GM20000 (cell line): Measurements from ENCODE around the gene MTA1.

Experiments
- DNase-seq: peaks from one replicate; pipeline ENCODE4 v3.0.0; 2012; ENCODE audit warnings: low spot score
- TF ChIP-seq, protein P1 (sequence below): IDR thresholded peaks from 2 replicates; pipeline ENCODE4 v1.5.1; 2012; ENCODE audit warnings: mild to moderate bottlenecking, control low read depth; ENCODE audit errors: extremely low read depth, missing control alignments

Gene MTA1

DNA sequence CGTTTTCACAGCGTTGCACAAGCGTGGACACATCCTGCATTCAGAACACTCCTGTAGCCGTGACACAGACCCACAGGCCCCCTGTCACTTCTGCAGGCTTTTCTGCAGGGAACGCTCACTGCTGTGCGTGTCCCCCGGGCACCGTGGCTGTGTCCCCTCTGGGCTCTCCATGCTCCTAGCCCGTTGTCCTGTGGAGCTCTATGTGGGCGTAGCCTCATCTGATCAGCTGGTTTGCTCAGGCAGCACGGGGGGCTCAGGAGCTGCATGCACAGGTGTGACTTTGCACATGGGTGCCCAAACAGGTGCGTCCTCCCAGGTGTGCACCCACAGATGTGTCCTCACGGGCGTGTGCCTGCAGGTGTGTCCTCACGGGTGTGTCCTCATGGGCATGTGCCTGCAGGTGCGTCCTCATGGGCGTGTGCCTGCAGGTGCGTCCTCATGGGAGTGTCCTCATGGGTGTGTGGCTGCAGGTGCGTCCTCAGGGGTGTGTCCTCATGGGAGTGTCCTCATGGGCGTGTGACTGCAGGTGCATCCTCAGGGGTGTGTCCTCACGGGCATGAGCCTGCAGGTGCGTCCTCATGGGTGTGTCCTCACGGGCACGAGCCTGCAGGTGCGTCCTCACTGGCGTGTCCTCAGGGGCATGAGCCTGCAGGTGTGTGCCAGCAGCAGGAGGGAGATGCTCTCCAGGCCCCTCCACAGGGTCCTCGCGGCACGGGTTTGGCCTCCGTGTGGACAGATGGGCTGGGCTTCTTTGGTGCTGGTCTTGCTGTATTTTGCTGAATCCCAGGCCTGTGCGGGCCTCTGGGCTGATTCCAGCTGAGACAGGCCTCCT lies 17.5 kb downstream of the MTA1 start:
- no peak for DNase-seq
- TF ChIP-seq, protein P1, sequence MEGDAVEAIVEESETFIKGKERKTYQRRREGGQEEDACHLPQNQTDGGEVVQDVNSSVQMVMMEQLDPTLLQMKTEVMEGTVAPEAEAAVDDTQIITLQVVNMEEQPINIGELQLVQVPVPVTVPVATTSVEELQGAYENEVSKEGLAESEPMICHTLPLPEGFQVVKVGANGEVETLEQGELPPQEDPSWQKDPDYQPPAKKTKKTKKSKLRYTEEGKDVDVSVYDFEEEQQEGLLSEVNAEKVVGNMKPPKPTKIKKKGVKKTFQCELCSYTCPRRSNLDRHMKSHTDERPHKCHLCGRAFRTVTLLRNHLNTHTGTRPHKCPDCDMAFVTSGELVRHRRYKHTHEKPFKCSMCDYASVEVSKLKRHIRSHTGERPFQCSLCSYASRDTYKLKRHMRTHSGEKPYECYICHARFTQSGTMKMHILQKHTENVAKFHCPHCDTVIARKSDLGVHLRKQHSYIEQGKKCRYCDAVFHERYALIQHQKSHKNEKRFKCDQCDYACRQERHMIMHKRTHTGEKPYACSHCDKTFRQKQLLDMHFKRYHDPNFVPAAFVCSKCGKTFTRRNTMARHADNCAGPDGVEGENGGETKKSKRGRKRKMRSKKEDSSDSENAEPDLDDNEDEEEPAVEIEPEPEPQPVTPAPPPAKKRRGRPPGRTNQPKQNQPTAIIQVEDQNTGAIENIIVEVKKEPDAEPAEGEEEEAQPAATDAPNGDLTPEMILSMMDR: no peak

DNA sequence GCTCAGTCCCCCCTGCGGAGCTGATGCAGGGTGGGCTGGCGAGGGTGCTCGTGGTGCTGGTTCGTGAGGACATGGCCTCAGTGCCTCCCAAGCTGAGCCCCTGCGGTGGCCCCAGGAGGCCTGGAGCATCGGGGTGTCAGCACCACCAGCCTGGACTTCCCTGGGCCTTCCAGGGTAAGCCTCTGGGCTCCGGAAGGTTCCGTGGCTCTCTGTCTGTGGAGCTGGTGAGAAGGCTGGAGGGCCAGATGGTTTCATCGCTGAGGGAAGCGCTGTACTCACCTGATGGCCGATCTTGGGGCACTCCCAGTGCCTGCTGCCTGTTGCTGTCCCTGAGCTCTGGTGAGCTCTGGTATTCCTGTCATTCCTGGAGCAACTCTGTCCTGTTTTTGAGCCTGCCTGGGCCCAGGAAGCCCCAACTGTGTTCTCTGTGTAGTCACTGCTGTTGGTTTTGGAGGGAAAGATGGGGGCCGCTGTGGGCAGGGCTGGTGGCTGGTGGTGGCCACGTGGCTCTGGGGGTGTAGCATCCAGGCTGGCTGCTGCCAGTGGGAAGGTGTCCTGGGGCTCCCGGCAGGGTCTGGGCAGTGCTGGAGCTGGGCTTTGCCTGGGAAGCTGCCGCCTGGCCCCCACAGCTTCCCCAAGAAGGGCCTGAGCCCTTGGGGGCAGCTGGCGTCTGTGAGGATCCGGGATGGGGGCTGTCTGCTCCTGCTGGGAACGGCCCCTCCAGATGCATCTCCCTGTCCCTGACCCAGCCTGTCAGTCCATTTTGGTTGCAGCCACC lies 18.3 kb downstream of the MTA1 start:
- TF ChIP-seq, protein P1: no peak
- no peak for DNase-seq

DNA sequence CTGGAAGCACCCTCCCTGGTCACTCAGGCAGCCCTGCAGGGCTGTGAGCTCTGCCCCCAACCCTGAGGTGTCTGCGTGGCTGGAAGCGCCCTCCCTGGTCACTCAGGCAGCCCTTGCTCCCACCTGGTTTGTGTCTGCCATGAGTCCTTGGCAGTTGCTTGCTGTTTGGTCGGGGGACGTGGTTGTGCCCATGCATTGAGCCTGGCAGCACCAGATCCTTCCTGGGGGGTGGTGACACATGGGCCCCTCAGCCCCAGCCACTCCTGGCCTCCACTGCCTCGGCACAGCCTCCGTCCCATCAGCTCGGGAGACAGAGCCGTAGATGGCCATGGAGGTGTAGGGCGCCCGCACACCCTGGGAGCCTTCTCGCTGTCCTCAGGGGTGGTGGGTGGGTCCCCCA lies 19.6 kb downstream of the MTA1 start:
- TF ChIP-seq, protein P1: no peak
- DNase-seq: no peak

DNA sequence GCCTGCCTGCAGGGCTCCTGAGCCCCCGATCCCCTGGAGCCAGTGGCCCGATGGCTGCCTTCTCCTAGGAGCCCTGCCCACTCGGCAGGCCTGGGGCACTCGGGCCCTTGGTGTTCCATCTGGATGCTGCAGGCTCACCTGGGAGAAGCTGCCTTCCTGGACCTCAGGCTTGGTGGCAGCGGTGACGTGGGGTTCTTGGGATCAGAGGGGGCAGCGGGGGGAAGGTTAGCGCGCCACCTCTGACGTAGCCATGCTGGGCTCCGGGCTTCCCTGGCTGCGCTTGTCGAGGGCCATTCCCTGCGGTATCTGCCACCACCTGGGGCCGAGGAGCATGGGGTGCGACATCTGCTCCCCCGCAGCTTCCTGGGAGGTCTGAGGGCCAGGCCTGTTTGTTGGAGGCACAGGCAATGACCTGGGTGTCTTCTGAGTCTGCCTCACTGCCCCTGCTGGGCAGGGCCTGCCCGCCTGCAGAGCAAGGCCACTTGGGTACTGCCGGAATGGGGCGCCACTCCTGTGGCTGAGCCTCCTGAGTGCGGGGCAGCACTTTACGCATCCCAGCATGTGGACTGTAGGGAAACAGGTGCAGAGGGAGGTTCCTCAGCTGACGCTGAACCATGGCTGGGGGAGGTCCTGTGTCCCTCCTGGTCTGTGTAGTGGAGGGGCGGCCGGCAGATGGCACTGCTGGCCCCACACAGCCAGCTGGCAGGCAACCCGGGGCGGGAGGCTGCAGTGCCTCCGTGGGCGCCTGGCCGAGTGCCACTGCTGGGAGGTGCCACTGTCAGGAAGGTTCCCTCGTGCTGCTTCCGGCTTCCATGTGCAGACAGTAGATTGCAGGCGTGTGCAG lies 20.3 kb downstream of the MTA1 start:
- TF ChIP-seq, protein P1: no peak
- DNase-seq: no peak

DNA sequence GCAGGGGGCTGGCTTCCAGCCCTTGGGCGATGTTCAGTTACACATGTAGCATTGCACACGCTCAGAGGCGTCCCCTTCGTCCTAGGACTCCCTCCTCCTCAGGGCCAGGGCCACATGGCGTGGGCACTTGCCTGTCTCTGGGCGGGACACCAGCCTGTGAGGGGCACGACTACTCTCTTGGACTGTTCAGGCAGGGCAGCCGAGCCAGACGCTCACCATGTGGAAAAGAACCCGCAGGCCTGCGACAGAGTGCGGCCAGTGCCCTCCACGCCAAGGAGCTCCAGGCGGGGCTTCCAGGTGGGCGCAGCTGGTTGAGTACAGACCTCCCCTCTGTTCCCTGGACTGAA lies 20.9 kb downstream of the MTA1 start:
- TF ChIP-seq, protein P1: no peak
- DNase-seq: no peak

DNA sequence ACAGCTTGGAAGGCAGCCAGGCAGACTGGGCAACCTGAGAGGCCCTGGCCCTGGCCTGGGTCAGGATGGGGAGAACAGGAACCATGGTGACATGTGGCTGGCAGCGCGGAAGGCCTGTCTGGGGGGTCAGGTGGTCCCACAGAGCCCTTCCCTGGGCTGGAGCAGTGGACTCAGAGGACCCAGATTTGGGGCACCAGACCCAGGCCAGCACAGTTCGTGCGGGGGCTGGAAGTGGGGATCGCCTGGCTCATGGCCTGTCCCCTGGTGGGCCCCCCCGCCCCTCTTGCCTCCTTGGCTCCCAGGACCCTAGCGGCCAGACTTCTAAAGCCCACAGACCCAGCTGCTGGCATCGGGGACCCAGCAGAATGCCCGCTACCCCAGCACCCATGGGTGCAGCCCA lies 21.4 kb downstream of the MTA1 start:
- no peak for DNase-seq
- TF ChIP-seq, protein P1: no peak
